ENCODE measurements around the gene PFDN2.

PFDN2 gene

DNA sequence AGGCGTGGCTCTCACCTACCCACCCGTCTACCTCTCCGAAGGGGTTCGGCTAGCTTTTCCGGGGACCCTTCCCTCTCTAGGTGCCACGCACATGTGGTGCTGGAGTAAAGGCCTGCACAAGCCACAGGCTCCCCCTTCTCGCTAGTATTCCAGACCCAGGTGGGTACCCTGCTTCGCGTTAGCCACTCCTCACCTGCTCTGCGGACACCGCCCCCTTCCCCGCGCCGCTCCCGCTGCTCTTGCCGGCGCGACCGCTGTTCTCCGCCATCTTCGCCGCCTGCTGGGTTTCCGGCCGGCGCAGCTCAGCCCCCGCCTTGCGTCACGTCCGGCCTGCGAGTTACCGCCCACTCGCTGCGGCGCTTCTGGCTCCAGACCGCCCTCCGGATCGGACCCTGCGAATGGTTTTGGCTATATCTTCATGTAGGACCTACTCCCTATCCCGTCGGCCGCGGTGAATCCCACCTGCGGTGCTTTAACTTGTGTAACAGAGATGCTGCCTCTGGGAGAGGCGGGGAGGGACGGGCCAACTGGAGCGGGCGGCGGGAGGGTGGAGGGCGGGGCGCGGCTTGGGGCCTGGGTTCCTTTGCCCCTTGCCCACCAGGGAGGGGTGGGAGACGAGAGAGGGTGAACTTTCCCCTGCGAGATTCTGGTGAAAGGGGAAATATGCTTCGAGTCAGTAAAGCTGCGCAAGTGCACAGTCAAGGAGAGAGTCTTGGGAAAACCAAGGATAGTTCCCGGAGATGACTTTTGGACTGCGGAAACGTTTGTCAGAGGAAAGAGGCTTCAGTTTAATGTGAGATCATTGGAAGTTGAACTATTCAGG lies at the start of gene PFDN2, which contains the start of gene NIT1:
Gene PFDN2, minus strand, starts transcription at position 279 of the 823 bp plus-strand sequence. Its CDS starts 11 bp downstream, at position 268.
Gene NIT1, plus strand, starts transcription at position 347 of the 823 bp plus-strand sequence. Its CDS starts 72 bp downstream, at position 419.
- DNase-seq = peak; percentile 63

GRCh38 chr1:161166669-161167548 lies 49.1 kb upstream of the PFDN2 start:
- DNase-seq = no peak

DNA sequence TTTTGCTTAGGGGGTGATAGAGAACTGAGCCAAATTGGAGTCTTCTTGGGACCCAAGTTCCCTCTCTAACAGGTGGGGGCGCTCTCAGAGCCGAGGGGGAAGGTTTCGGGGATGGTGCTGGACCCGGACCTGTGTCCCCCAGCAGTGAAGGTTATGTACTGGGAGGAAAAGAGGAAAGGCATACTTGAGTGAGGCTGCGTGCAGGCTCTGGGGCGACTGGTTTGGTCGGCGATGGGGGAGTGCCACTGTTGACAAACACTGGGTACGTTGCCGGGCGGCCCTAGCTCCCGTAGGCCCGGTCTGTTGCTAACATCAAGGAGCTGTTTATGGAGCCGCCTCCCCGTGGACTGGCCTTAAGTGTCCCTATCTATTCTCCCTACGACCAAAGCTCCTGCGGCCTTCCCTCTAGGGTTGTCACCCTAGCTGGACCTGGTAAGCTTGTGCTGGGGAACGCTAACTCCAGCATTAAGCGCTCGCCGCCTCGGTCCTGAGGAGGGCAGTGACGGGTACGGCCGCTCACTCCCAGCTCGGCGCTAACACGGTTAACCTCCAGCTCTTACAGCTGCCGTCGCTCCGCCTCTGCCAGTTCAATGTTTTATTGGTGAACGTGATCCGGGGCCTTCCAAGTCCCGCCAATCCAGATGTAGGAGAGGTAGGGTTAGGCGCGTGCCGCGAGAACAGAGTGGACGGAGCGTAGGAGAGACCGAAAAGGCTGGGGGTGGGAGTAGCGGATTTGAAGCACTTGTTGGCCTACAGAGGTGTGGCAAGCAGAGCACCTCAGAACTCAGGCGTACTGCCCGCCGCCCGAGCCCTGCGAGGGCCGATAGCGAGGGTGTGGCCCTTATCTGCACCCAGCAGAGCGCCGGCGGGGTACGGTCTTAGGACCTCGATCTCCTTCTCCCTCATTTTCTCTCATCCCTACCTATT lies 48.2 kb upstream of the PFDN2 start, which contains the start of gene PPOX:
Gene PPOX, plus strand, starts transcription at position 685 of the 927 bp plus-strand sequence. CDS start 422 bp downstream, outside the sequence.
- peak; percentile 79 for DNase-seq

- no peak for DNase-seq
These were observed 47.2 kb upstream of the PFDN2 start for GRCh38 chr1:161164901-161165610.

GRCh38 chr1:161163793-161164192 lies 46.0 kb upstream of the PFDN2 start:
- no peak for DNase-seq

DNA sequence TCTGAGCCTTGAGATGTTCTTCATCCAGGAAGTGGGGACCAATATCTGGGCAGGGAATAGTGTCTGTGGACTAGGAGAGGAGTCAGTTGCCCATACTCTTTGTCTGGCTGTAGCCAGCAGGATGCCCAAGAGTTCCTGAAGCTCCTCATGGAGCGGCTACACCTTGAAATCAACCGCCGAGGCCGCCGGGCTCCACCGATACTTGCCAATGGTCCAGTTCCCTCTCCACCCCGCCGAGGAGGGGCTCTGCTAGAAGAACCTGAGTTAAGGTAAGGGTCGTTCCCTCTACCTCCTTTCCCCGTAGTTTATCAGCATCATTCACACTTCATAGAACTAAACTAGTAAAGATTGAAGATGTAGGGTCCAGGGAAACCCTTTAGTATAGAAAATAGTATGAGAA lies 45.0 kb upstream of the PFDN2 start:
- DNase-seq = no peak

- no peak for DNase-seq
These were observed 44.2 kb upstream of the PFDN2 start for GRCh38 chr1:161162052-161162451.

GRCh38 chr1:161161652-161162051 lies 43.8 kb upstream of the PFDN2 start:
- no peak for DNase-seq

- no peak for DNase-seq
These were observed 42.9 kb upstream of the PFDN2 start for GRCh38 chr1:161160671-161161145.

- no peak for DNase-seq
These were observed 42.0 kb upstream of the PFDN2 start for GRCh38 chr1:161159913-161160243.

DNA sequence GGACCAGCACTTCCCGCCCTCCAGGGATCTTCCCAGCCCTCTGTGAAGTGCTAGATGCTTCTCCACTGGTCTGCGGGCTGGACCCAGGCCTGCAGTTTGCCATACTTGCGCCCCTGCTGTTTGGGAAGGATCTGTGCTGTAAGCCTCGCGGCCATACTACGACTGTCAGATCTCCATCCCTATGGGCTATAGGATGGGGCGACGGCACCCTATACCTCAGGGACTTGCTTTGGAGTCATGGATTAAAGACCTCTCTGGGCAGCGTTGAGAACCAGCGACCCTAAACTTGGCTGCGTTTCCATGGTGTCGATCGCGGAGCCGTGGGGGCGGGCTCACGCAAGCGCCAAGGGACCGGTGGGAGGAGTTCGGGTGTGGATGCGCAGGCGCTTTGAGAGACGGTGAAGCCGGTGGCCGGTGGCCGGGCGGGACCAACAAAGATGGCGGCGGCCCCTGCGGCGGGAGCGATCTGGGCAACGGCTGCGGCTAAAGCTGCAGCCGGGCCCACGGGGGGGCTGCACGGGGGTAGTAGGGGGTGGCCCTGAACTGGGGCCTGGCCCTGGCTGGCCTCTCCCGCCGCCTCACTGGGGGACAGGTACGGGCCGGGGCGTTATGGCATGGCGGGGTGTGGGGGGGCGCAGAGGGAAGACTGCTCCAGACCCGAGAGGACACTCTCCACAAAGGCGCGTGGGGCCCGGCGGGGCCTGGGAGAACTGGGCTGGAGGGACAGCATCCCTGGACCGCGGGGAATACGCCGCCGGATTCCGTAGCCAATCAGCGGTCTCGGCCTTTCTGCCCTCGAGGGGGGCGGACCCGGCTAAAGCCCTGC lies 41.5 kb upstream of the PFDN2 start, which contains the start of gene USP21:
Gene USP21, plus strand, starts transcription at position 414 of the 826 bp plus-strand sequence. CDS start 1,141 bp downstream, outside the sequence.
- peak; percentile 97 for DNase-seq

DNA sequence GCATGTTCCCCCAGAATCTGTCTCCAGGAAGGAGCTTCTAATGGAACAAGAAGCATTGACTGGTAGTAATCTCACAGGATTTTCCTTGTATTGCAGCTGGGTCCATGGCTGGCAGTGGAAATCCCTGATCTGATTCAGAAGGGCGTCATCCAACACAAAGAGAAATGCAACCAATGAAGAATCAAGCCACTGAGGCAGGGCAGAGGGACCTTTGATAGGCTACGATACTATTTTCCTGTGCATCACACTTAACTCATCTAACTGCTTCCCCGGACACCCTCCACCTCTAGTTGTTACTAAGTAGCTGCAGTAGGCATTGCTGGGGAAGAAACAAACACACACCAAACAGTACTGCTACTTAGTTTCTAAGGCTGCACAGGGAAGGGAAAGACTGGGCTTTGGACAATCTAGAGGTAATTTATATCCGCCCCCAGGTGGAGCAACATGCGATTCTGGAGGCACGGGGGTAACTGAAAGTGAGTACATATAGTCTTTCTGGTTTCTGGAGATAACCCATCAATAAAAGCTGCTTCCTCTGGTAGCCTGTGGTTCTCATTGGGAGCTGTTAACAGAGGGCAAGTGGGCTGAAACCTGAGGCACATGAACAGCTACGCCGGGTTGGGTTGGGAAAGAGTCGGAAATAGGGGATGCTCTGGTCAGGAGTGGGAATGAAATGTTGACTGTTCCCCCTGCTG lies 40.6 kb upstream of the PFDN2 start:
- no peak for DNase-seq

DNA sequence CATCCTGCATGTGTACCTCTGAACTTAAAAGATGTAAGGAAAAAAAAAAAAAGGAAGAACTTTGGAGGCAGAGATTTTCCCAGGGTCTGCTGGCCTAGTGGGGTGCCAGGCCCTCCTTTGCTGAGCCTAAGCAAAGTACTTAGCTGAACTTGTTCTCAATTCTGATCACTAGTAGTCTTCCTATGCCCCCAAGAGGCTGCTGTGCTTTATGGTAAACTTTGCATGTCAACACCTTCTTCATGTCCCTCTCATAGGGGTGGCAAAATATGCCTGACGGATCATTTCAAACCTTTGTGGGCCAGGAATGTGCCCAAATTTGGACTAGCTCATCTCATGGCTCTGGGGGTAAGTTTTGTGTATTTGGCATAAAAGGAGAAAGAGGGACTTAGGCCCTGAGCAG lies 40.0 kb upstream of the PFDN2 start:
- no peak for DNase-seq

- DNase-seq = peak; percentile 64
These were observed 36.0 kb upstream of the PFDN2 start, which contains the start of gene UFC1 for GRCh38 chr1:161153682-161154337. TSS of gene UFC1 (plus strand) at chr1:161153978. CDS start at chr1:161153998, 20 bp downstream.

DNA sequence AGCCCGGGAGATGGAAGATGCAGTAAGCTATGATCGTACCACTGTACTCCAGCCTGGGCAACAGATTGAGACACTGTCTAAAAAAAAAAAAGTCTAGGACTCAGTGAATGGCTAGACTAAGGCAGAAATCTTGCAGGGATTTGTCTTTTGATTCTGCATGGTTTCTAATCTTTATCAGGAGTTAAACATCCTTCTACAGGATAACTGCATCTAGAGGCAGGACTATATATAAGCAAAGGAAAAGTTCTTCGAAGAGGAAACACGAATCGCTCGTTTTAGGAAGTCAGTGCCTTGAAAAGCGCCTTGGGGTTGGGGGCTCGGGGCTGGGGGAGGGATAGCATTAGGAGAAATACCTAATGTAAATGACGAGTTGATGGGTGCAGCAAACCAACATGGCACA lies 35.3 kb upstream of the PFDN2 start:
- DNase-seq = no peak

DNA sequence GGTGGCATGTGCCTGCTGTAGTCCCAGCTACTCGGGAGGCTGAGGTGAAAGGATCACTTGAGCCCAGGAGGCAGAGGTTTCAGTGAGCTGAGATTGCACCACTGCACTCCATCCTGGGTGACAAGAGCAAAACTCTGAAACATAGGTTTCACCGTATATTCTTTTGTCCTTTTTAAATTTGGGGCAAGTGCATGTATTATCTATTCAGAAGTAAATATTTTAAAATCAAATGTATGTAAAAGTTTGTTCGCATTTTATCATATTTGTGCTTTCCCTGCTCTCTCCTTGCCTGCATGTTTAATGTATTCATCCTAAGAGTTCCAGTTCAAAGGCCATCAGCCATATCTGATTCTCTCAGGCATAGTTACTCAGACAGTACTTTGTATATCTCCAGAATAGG lies 28.0 kb upstream of the PFDN2 start:
- no peak for DNase-seq

DNA sequence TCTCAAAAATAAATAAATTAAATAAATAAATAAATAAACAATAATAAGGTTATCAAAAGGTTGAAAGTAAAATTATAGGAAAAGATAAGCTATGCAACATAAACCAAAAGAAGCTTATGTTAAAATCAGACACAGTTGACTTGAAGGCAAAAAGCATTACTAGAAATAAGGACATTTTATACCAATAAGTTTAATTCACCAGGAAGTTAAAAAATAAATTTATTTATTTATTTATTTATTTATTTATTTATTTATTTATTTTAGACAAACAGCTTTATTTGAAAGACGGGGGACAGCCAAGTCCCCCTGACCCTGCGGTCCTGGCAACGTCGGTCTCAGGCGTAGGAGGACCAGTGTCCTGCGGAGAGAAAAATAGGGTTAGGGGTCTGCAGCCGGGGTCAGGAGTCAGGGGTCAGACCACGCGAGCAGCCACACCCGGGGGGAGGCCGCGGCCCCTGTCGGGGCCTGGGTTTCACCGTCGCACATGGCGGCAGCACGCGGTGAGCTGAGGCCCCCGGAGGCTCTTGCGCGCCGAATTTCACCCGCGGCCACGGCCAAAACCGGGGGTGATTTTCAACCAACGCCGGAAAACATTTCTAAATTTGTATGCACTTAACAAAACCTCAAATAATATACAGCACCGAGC lies 23.0 kb upstream of the PFDN2 start:
- no peak for DNase-seq

GRCh38 chr1:161139766-161140165 lies 21.9 kb upstream of the PFDN2 start:
- DNase-seq = no peak

DNA sequence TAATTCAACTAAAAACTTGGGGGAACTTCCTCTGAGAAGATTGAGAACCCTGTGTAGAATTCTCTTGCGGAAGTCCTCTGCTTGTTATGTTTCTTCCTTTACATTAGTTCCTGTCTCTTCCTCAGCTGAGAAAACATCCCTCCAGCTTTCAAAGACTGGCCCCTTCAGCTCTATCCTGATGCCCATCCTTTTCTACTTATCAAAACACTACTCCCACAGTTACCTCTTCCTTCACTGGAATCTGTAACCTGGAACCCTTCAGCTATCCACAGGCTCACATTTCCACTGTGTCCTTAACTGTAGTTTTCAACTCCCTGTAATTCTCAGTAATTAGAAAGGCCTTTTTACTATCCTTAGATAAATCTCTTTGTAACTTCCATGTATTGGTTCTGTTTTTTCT lies 20.6 kb upstream of the PFDN2 start:
- DNase-seq = no peak

All from 8988T (cell line).